Activated CD4-positive, alpha-beta T cell treated with anti-CD3 and anti-CD28 coated beads for 36 hours (primary cell): ENCODE results near the gene COX19. TPM values are rescaled to one million over a fixed set of nuclear protein-coding genes. Genes with fewer than 3 reads are reported as not detected.

Source experiments
- ATAC-seq: fragments of 200-7000 bp; cut with Tn5 transposase; one replicate; pipeline ENCODE4 v1.10.0; 2021; ENCODE audit warnings: mild to moderate bottlenecking, moderate library complexity
- CTCF ChIA-PET: fragments of 350-600 bp; sonication (Branson Sonifier 250); formaldehyde crosslinking; loops from one replicate; lab custom pipeline; 2021; ENCODE audit warnings: antibody characterized with exemption; lab: Charles Lee
- POLR2A ChIA-PET: fragments of 350-600 bp; sonication (Branson Sonifier 250); formaldehyde crosslinking; loops from one replicate; lab custom pipeline; 2021; ENCODE audit warnings: antibody characterized with exemption, inconsistent platforms; lab: Charles Lee
- DNase-seq: peaks from one replicate; pipeline ENCODE4 v3.0.0-alpha.2; 2020
- H3K27ac Mint-ChIP-seq: one replicate; pipeline ENCODE4 v1.8.0; 2021; ENCODE audit warnings: mixed read lengths
- H3K27me3 Mint-ChIP-seq: one replicate; pipeline ENCODE4 v1.8.0; 2021; ENCODE audit warnings: mixed read lengths
- H3K36me3 Mint-ChIP-seq: one replicate; pipeline ENCODE4 v1.8.0; 2021; ENCODE audit warnings: low read depth, mixed read lengths
- H3K4me1 Mint-ChIP-seq: one replicate; pipeline ENCODE4 v1.8.0; 2021; ENCODE audit warnings: mixed read lengths
- H3K4me3 Mint-ChIP-seq: one replicate; pipeline ENCODE4 v1.8.0; 2021; ENCODE audit warnings: mild to moderate bottlenecking, moderate library complexity, mixed read lengths
- H3K9me3 Mint-ChIP-seq: one replicate; pipeline ENCODE4 v1.8.0; 2021; ENCODE audit warnings: low read depth, mixed read lengths
- intact Hi-C, 2 experiments: fragments of 100-400 bp; cut with DNase I in 1 of 2; cut with micrococcal nuclease in 1 of 2; formaldehyde crosslinking; loops; one replicate each; pipeline versions ENCODE4 v1.14.2 to v1.15.1; 2022 to 2024; cut with DNase I, micrococcal nuclease
- total RNA-seq, 2 experiments: library from RNA; stranded (reverse); gene quantifications; one replicate each; pipeline ENCODE4 v1.2.3, GENCODE V29; 2021

COX19 gene
- total RNA-seq = 10 to 100 TPM; 11.3 to 14.6 TPM

GRCh38 chr7:974820-975681 lies at the start of gene COX19:
Gene COX19 (minus strand): TSS chr7:975549. CDS start chr7:975509, 40 bp downstream.
- Mint-ChIP-seq H3K27me3 (no peaks in the 10 kb centered on the region), H3K4me3 (peak within 1 kb of the TSS; percentile 94), H3K36me3 (peaks cover 31% of the 10 kb centered on the region), H3K4me1 (peaks cover 30% of the 10 kb centered on the region), H3K9me3 (no peaks in the 10 kb centered on the region), H3K27ac (peak within 1 kb of the TSS; percentile 94)
- ChIA-PET CTCF (interaction anchor here (1.0 to 1.6 kb wide), 4 partner anchors 18 to 101 kb away, joined by 3 to 10 read pairs (median 6); no protein-coding TSS in a partner anchor), POLR2A (interaction anchor here (0.6 to 1.7 kb wide), 4 partner anchors 12 to 179 kb away, joined by 3 to 6 read pairs (median 4); a partner anchor contains a TSS)
- ATAC-seq = peak; percentile 93
- peak; percentile 96 for DNase-seq
- intact Hi-C loops = loop anchor here (1.0 to 10.0 kb wide), 18 partner anchors 18 to 826 kb away; partner anchors contain the start of genes DNAAF5 (in 1 of the 2), GET4 (in 1 of the 2), GPR146 (in 1 of the 2) and MICALL2 (in 1 of the 2)

GRCh38 chr7:1024331-1024841 lies 49.0 kb upstream of the COX19 start:
- POLR2A ChIA-PET = no interaction called here
- CTCF ChIA-PET = interaction anchor here (0.6 to 2.0 kb wide), 2 partner anchors 41 to 51 kb away, joined by 3 to 7 read pairs; no protein-coding TSS in a partner anchor
- H3K27me3 Mint-ChIP-seq = no peaks in the 10 kb centered on the region

GRCh38 chr7:1022801-1023465 lies 47.6 kb upstream of the COX19 start:
- intact Hi-C loops = no loop called here
- ChIA-PET CTCF (no interaction called here), POLR2A (interaction anchor here (0.6 kb wide), 1 partner anchor 20 kb away, joined by 3 read pairs; no protein-coding TSS in a partner anchor)
- H3K4me3 Mint-ChIP-seq = no peak overlapping the region
- peaks cover 22% of the 10 kb centered on the region for H3K36me3 Mint-ChIP-seq
- ATAC-seq (no peak), DNase-seq (no peak)
- peaks cover 2% of the 10 kb centered on the region for H3K9me3 Mint-ChIP-seq
- no peaks in the 10 kb centered on the region for H3K27me3 Mint-ChIP-seq
- no peak overlapping the region for H3K27ac Mint-ChIP-seq
- H3K4me1 Mint-ChIP-seq = peaks cover 7% of the 10 kb centered on the region

More at GRCh38 chr7:1024331-1024841, 49.0 kb upstream of the COX19 start:
- Mint-ChIP-seq H3K9me3 (peaks cover 2% of the 10 kb centered on the region), H3K4me1 (peaks cover 12% of the 10 kb centered on the region), H3K4me3 (no peak overlapping the region), H3K27ac (no peak overlapping the region), H3K36me3 (peaks cover 18% of the 10 kb centered on the region)
- ATAC-seq (no peak), DNase-seq (no peak)
- intact Hi-C loops = no loop called here

GRCh38 chr7:1022356-1022755 lies 47.0 kb upstream of the COX19 start:
- POLR2A ChIA-PET = interaction anchor here (0.6 kb wide), 2 partner anchors 21 to 50 kb away, joined by 3 read pairs; no protein-coding TSS in a partner anchor
- ATAC-seq = no peak
- no peak for DNase-seq
- CTCF ChIA-PET = no interaction called here
- H3K36me3 Mint-ChIP-seq = peaks cover 22% of the 10 kb centered on the region
- no peaks in the 10 kb centered on the region for H3K27me3 Mint-ChIP-seq
- no peak overlapping the region for H3K4me3 Mint-ChIP-seq
- peaks cover 6% of the 10 kb centered on the region for H3K4me1 Mint-ChIP-seq
- no peak overlapping the region for H3K27ac Mint-ChIP-seq
- H3K9me3 Mint-ChIP-seq = peaks cover 2% of the 10 kb centered on the region
- intact Hi-C loops = no loop called here

GRCh38 chr7:1021931-1022330 lies 46.6 kb upstream of the COX19 start:
- ChIA-PET CTCF (interaction anchor here (1.2 kb wide), 1 partner anchor 29 kb away, joined by 4 read pairs; no protein-coding TSS in a partner anchor), POLR2A (interaction anchor here (0.6 kb wide), 1 partner anchor 50 kb away, joined by 3 read pairs; no protein-coding TSS in a partner anchor)
- Mint-ChIP-seq H3K9me3 (peaks cover 2% of the 10 kb centered on the region), H3K36me3 (peaks cover 22% of the 10 kb centered on the region), H3K4me1 (peaks cover 5% of the 10 kb centered on the region), H3K4me3 (no peak overlapping the region), H3K27me3 (no peaks in the 10 kb centered on the region), H3K27ac (no peak overlapping the region)
- DNase-seq (no peak), ATAC-seq (no peak)
- intact Hi-C loops = no loop called here

GRCh38 chr7:1021366-1021765 lies 46.0 kb upstream of the COX19 start:
- DNase-seq (no peak), ATAC-seq (no peak)
- H3K4me3 Mint-ChIP-seq = no peak overlapping the region
- H3K27me3 Mint-ChIP-seq = no peaks in the 10 kb centered on the region
- H3K27ac Mint-ChIP-seq = no peak overlapping the region
- intact Hi-C loops = no loop called here
- peaks cover 2% of the 10 kb centered on the region for H3K9me3 Mint-ChIP-seq
- ChIA-PET CTCF (interaction anchor here (1.2 kb wide), 1 partner anchor 28 kb away, joined by 4 read pairs; no protein-coding TSS in a partner anchor), POLR2A (no interaction called here)
- H3K36me3 Mint-ChIP-seq = peaks cover 17% of the 10 kb centered on the region
- peaks cover 5% of the 10 kb centered on the region for H3K4me1 Mint-ChIP-seq

- peaks cover 2% of the 10 kb centered on the region for H3K4me1 Mint-ChIP-seq
- peaks cover 2% of the 10 kb centered on the region for H3K9me3 Mint-ChIP-seq
- ChIA-PET POLR2A (no interaction called here), CTCF (interaction anchor here (1.2 kb wide), 1 partner anchor 28 kb away, joined by 4 read pairs; no protein-coding TSS in a partner anchor)
- no peak overlapping the region for H3K27ac Mint-ChIP-seq
- H3K36me3 Mint-ChIP-seq = peaks cover 14% of the 10 kb centered on the region
- H3K27me3 Mint-ChIP-seq = no peaks in the 10 kb centered on the region
- peak; percentile 33 for DNase-seq
- no peak overlapping the region for H3K4me3 Mint-ChIP-seq
- intact Hi-C loops = loop anchor here in 1 of 2 experiments (1.0 kb wide), 1 partner anchor 44 kb away; no protein-coding TSS in a partner anchor
- ATAC-seq = no peak
Observed at GRCh38 chr7:1020849-1021251, 45.5 kb upstream of the COX19 start.

GRCh38 chr7:1019789-1020610 lies 44.7 kb upstream of the COX19 start:
- no peak overlapping the region for H3K27ac Mint-ChIP-seq

GRCh38 chr7:1019255-1019785 lies 44.0 kb upstream of the COX19 start:
- ChIA-PET CTCF (interaction anchor here (0.5 to 1.5 kb wide), 3 partner anchors 24 to 123 kb away, joined by 3 to 6 read pairs (median 3); no protein-coding TSS in a partner anchor), POLR2A (no interaction called here)
- H3K4me3 Mint-ChIP-seq = no peak overlapping the region
- intact Hi-C loops = no loop called here
- H3K9me3 Mint-ChIP-seq = peaks cover 2% of the 10 kb centered on the region
- H3K4me1 Mint-ChIP-seq = peaks cover 2% of the 10 kb centered on the region
- no peak overlapping the region for H3K27ac Mint-ChIP-seq
- ATAC-seq (no peak), DNase-seq (no peak)
- H3K36me3 Mint-ChIP-seq = peaks cover 14% of the 10 kb centered on the region
- no peaks in the 10 kb centered on the region for H3K27me3 Mint-ChIP-seq

More at GRCh38 chr7:1019789-1020610, 44.7 kb upstream of the COX19 start:
- Mint-ChIP-seq H3K4me1 (peaks cover 2% of the 10 kb centered on the region), H3K27me3 (no peaks in the 10 kb centered on the region), H3K4me3 (no peak overlapping the region), H3K36me3 (peaks cover 14% of the 10 kb centered on the region), H3K9me3 (peaks cover 2% of the 10 kb centered on the region)
- POLR2A ChIA-PET = no interaction called here
- intact Hi-C loops = loop anchor here in 1 of 2 experiments (1.0 kb wide), 1 partner anchor 45 kb away; no protein-coding TSS in a partner anchor
- no peak for ATAC-seq
- CTCF ChIA-PET = interaction anchor here (0.9 to 1.5 kb wide), 2 partner anchors 25 to 27 kb away, joined by 3 to 6 read pairs; no protein-coding TSS in a partner anchor
- no peak for DNase-seq

- peaks cover 14% of the 10 kb centered on the region for H3K36me3 Mint-ChIP-seq
- ChIA-PET CTCF (interaction anchor here (1.5 kb wide), 1 partner anchor 25 kb away, joined by 6 read pairs; no protein-coding TSS in a partner anchor), POLR2A (no interaction called here)
- H3K4me3 Mint-ChIP-seq = no peak overlapping the region
- H3K27me3 Mint-ChIP-seq = no peaks in the 10 kb centered on the region
- peaks cover 2% of the 10 kb centered on the region for H3K4me1 Mint-ChIP-seq
- ATAC-seq = no peak
- DNase-seq = no peak
- H3K27ac Mint-ChIP-seq = peak overlapping the region; percentile 35
- peaks cover 2% of the 10 kb centered on the region for H3K9me3 Mint-ChIP-seq
- intact Hi-C loops = no loop called here
Observed at GRCh38 chr7:1018334-1018695, 43.0 kb upstream of the COX19 start.
